ENCODE results near the gene AP1S3.
"Not testable (repeated sequence)": the region's sequence is repeated elsewhere in the genome, so short reads cannot be mapped to it uniquely, and the experiment has no call there.

AP1S3 gene

GRCh38 chr2:223815186-223815883 is 22.0 kb downstream of the AP1S3 start:
- H3K27me3 ChIP-seq: no peaks in the 10 kb centered on the region
- no peak overlapping the region for H3K27ac ChIP-seq
- H3K4me1 ChIP-seq (ENCODE audit: control insufficient read depth in 1 of 2, insufficient read depth in 1 of 2, low read depth in 1 of 2, low read length in 1 of 2): no peaks in the 10 kb centered on the region
- no peak overlapping the region for H3K4me3 ChIP-seq (ENCODE audit: low read depth in 1 of 2, low read length in 1 of 2)
- no peaks in the 10 kb centered on the region for H3K36me3 ChIP-seq
- no peak for TF ChIP-seq CTCF (IDR thresholded peaks at IDR 0.05)
- no peaks in the 10 kb centered on the region for H3K9me3 ChIP-seq

- not testable (repeated sequence) for H3K4me3 ChIP-seq (ENCODE audit: low read depth in 1 of 2, low read length in 1 of 2); H3K27me3 ChIP-seq; H3K36me3 ChIP-seq; H3K9me3 ChIP-seq; H3K4me1 ChIP-seq (ENCODE audit: control insufficient read depth in 1 of 2, insufficient read depth in 1 of 2, low read depth in 1 of 2, low read length in 1 of 2); H3K27ac ChIP-seq
These were observed 22.6 kb downstream of the AP1S3 start for GRCh38 chr2:223814764-223815163.

GRCh38 chr2:223813329-223813728 is 24.1 kb downstream of the AP1S3 start:
- Histone ChIP-seq H3K9me3 (no peaks in the 10 kb centered on the region), H3K27me3 (no peaks in the 10 kb centered on the region), H3K36me3 (no peaks in the 10 kb centered on the region), H3K27ac (no peak overlapping the region), H3K4me1 (ENCODE audit: control insufficient read depth in 1 of 2, insufficient read depth in 1 of 2, low read depth in 1 of 2, low read length in 1 of 2) (no peaks in the 10 kb centered on the region), H3K4me3 (ENCODE audit: low read depth in 1 of 2, low read length in 1 of 2) (no peak overlapping the region)
- TF ChIP-seq CTCF (IDR thresholded peaks at IDR 0.05): no peak

- H3K27me3 ChIP-seq: no peaks in the 10 kb centered on the region
- H3K27ac ChIP-seq: no peak overlapping the region
- H3K9me3 ChIP-seq: no peaks in the 10 kb centered on the region
These were observed 25.6 kb downstream of the AP1S3 start for GRCh38 chr2:223811757-223812156.

GRCh38 chr2:223805008-223805407 is 32.4 kb downstream of the AP1S3 start:
- H3K27ac ChIP-seq: no peak overlapping the region
- H3K27me3 ChIP-seq: no peaks in the 10 kb centered on the region
- no peak overlapping the region for H3K4me3 ChIP-seq (ENCODE audit: low read depth in 1 of 2, low read length in 1 of 2)
- H3K9me3 ChIP-seq: no peaks in the 10 kb centered on the region
- H3K4me1 ChIP-seq (ENCODE audit: control insufficient read depth in 1 of 2, insufficient read depth in 1 of 2, low read depth in 1 of 2, low read length in 1 of 2): no peaks in the 10 kb centered on the region
- no peak for TF ChIP-seq CTCF (IDR thresholded peaks at IDR 0.05)
- H3K36me3 ChIP-seq: no peaks in the 10 kb centered on the region

More at GRCh38 chr2:223811757-223812156, 25.6 kb downstream of the AP1S3 start:
- Histone ChIP-seq H3K4me3 (ENCODE audit: low read depth in 1 of 2, low read length in 1 of 2) (no peak overlapping the region), H3K36me3 (no peaks in the 10 kb centered on the region), H3K4me1 (ENCODE audit: control insufficient read depth in 1 of 2, insufficient read depth in 1 of 2, low read depth in 1 of 2, low read length in 1 of 2) (no peaks in the 10 kb centered on the region)
- TF ChIP-seq CTCF (IDR thresholded peaks at IDR 0.05): no peak

- H3K27me3 ChIP-seq: no peaks in the 10 kb centered on the region
- no peak overlapping the region for H3K27ac ChIP-seq
These were observed 35.6 kb downstream of the AP1S3 start for GRCh38 chr2:223801736-223802135.

More at GRCh38 chr2:223801736-223802135, 35.6 kb downstream of the AP1S3 start:
- Histone ChIP-seq H3K4me3 (ENCODE audit: low read depth in 1 of 2, low read length in 1 of 2) (no peak overlapping the region), H3K4me1 (ENCODE audit: control insufficient read depth in 1 of 2, insufficient read depth in 1 of 2, low read depth in 1 of 2, low read length in 1 of 2) (no peaks in the 10 kb centered on the region), H3K9me3 (no peaks in the 10 kb centered on the region), H3K36me3 (no peaks in the 10 kb centered on the region)
- no peak for TF ChIP-seq CTCF (IDR thresholded peaks at IDR 0.05)

Measured in neutrophil (primary cell).